Astrocyte of the cerebellum (primary cell): ENCODE results near the gene SMIM13.

Source experiments
- DNase-seq: peaks from one replicate; pipeline ENCODE4 v3.0.0-alpha.2; 2011; ENCODE audit warnings: low read depth
- H3K4me3 ChIP-seq: 2 replicates; pipeline ENCODE4 v1.5.1; 2011; ENCODE audit warnings: mild to moderate bottlenecking, low read depth, low read length, moderate library complexity
- CTCF ChIP-seq: IDR thresholded peaks from 2 replicates; pipeline ENCODE4 v1.5.1; 2012; ENCODE audit warnings: low read length, low read depth, moderate library complexity, mild to moderate bottlenecking; ENCODE audit errors: missing control alignments
- in situ Hi-C: cut with HindIII; loops from 2 replicates; pipeline ENCODE4 v1.10.0; 2017; ENCODE audit warnings: low sequenced_read_pairs

SMIM13 gene

GRCh38 chr6:11055127-11055627 is 38.5 kb upstream of the SMIM13 start:
- TF ChIP-seq CTCF: no peak
- no peak for DNase-seq

GRCh38 chr6:11056871-11057270 is 36.8 kb upstream of the SMIM13 start:
- in situ Hi-C loops: no loop called here
- H3K4me3 ChIP-seq: no peak overlapping the region
- TF ChIP-seq CTCF: no peak
- no peak for DNase-seq

More at GRCh38 chr6:11055127-11055627, 38.5 kb upstream of the SMIM13 start:
- in situ Hi-C loops: no loop called here
- H3K4me3 ChIP-seq: no peak overlapping the region

- H3K4me3 ChIP-seq: no peak overlapping the region
- no peak for DNase-seq
- no peak for TF ChIP-seq CTCF
- in situ Hi-C loops: no loop called here
Measured at GRCh38 chr6:11058406-11058805, 35.2 kb upstream of the SMIM13 start.

GRCh38 chr6:11062083-11062482 is 31.6 kb upstream of the SMIM13 start:
- in situ Hi-C loops: no loop called here
- no peak for DNase-seq
- no peak overlapping the region for H3K4me3 ChIP-seq
- no peak for TF ChIP-seq CTCF

- in situ Hi-C loops: no loop called here
- no peak for DNase-seq
- no peak overlapping the region for H3K4me3 ChIP-seq
- TF ChIP-seq CTCF: no peak
Measured at GRCh38 chr6:11062715-11063114, 30.9 kb upstream of the SMIM13 start.

GRCh38 chr6:11064836-11065235 is 28.8 kb upstream of the SMIM13 start:
- H3K4me3 ChIP-seq: no peak overlapping the region
- TF ChIP-seq CTCF: no peak
- DNase-seq: no peak
- in situ Hi-C loops: no loop called here
